ENCODE measurements around the gene MTA3. TPM values are rescaled to one million over a fixed set of nuclear protein-coding genes. Genes with fewer than 3 reads are reported as not detected.

Gene MTA3
- total and polyA plus RNA-seq, 2 of the 8 experiments (the other 6 are each of a cell fraction or from before 2014, with no cell fraction given) = 125 to 184 TPM

DNA sequence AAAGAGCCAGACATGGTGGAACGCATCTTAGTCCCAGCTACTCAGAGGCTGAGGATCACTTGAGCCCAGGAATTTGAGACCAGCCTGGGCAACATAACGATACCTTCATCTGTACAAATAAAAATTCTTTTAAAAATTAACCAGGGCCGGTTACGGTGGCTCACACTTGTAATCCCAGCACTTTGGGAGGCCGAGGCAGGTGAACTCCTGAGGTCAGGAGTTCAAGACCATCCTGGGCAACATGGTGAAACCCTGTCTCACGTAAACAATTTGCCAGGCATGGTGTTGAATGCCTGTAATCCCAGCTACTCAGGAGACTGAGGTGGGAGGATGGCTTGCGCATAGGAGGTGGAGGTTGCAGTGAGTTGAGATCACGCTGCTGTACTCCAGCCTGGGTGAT is 48.8 kb upstream of the MTA3 start (continued):
- TF ChIP-seq RFX5 (IDR thresholded peaks at IDR 0.05; ENCODE audit: borderline replicate concordance, low read depth, low read length) (no peak), CREB1 (IDR thresholded peaks at IDR 0.05) (no peak), KDM4A (IDR thresholded peaks at IDR 0.05; ENCODE audit: low read depth, low read length, severe bottlenecking) (no peak), RNF2 (IDR thresholded peaks at IDR 0.05; ENCODE audit: borderline replicate concordance, low read depth, low read length, missing control alignments, poor library complexity, severe bottlenecking) (no peak)

Data from H1 (cell line).